HG02610 (cell line): ENCODE data around the gene BCAS3.
"Not testable (repeated sequence)": the region's sequence is repeated elsewhere in the genome, so short reads cannot be mapped to it uniquely, and the experiment has no call there.

Experiments used
- ATAC-seq: cut with Tn5 transposase; IDR thresholded peaks from one replicate; pipeline ENCODE4 v1.9.1; 2021; ENCODE audit warnings: mild to moderate bottlenecking, moderate library complexity; ENCODE audit not compliant: unreplicated experiment

Gene BCAS3

GRCh38 chr17:61427567-61427966 lies 749.9 kb downstream of the BCAS3 start:
- ATAC-seq, result no peak

- ATAC-seq, result no peak
These were observed 751.6 kb downstream of the BCAS3 start for GRCh38 chr17:61429274-61429673.

- ATAC-seq, result not testable (repeated sequence)
These were observed 752.2 kb downstream of the BCAS3 start for GRCh38 chr17:61429831-61430230.

- ATAC-seq, result no peak
These were observed 754.1 kb downstream of the BCAS3 start for GRCh38 chr17:61431594-61432311.

GRCh38 chr17:61436273-61436672 lies 758.6 kb downstream of the BCAS3 start:
- ATAC-seq, result no peak

GRCh38 chr17:61436995-61437704 lies 759.5 kb downstream of the BCAS3 start:
- ATAC-seq, result no peak

GRCh38 chr17:61440697-61441096 lies 763.0 kb downstream of the BCAS3 start:
- peak; percentile 92 for ATAC-seq

- ATAC-seq, result not testable (repeated sequence)
These were observed 763.9 kb downstream of the BCAS3 start for GRCh38 chr17:61441507-61441906.

GRCh38 chr17:61442136-61442775 lies 764.6 kb downstream of the BCAS3 start:
- no peak for ATAC-seq
